Tibial nerve (tissue), 4 donors: ENCODE results near the gene STON1.

ENCODE experiments used
- EP300 ChIP-seq, 2 donors: sonication (generic); formaldehyde crosslinking; IDR thresholded peaks; one replicate each; pipeline ENCODE4 v1.6.1; 2017; ENCODE audit warnings: antibody characterized with exemption in 2 of 2, mild to moderate bottlenecking in 1 of 2
- TF ChIP-seq, protein P1 (sequence below), 5 experiments: fragments of 200-600 bp in 3 of 5; fragments of 450-650 bp in 2 of 5; sonication (generic) in 3 of 5; IDR thresholded peaks; one replicate each; pipeline ENCODE4 v1.5.1; 2016 to 2019; ENCODE audit warnings: antibody characterized with exemption in 5 of 5, mild to moderate bottlenecking in 3 of 5, moderate library complexity in 2 of 5

GRCh38 chr2:48549972-48550371 is 20.0 kb downstream of the STON1 start:
- no peak for TF ChIP-seq EP300 (IDR thresholded peaks at IDR 0.05)
- TF ChIP-seq, protein P1, sequence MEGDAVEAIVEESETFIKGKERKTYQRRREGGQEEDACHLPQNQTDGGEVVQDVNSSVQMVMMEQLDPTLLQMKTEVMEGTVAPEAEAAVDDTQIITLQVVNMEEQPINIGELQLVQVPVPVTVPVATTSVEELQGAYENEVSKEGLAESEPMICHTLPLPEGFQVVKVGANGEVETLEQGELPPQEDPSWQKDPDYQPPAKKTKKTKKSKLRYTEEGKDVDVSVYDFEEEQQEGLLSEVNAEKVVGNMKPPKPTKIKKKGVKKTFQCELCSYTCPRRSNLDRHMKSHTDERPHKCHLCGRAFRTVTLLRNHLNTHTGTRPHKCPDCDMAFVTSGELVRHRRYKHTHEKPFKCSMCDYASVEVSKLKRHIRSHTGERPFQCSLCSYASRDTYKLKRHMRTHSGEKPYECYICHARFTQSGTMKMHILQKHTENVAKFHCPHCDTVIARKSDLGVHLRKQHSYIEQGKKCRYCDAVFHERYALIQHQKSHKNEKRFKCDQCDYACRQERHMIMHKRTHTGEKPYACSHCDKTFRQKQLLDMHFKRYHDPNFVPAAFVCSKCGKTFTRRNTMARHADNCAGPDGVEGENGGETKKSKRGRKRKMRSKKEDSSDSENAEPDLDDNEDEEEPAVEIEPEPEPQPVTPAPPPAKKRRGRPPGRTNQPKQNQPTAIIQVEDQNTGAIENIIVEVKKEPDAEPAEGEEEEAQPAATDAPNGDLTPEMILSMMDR (IDR thresholded peaks at IDR 0.05) = no peak
